MCF 10A (cell line): ENCODE results near the gene ATP2A2. TPM values are rescaled to one million over a fixed set of nuclear protein-coding genes. Genes with fewer than 3 reads are reported as not detected.
A peak's percentile ranks its signal among the peaks of the same experiment; 100 is the strongest.

Experiments
- BruUV-seq: library from RNA; stranded (reverse); fragments of 400-500 nt; replicated peaks from 2 replicates; lab custom pipeline; 2021; lab: Mats Ljungman, UMichigan
- CTCF ChIA-PET: fragments of 300-600 bp; sonication (Branson Sonifier 250); formaldehyde crosslinking; extraction: SDS; loops from one replicate; lab custom pipeline; 2021; ENCODE audit warnings: antibody characterized with exemption, inconsistent platforms; lab: Yijun Ruan, JAX
- POLR2A ChIA-PET: fragments of 300-600, 350-650 bp; sonication (Branson Sonifier 250); formaldehyde crosslinking; extraction: SDS; loops from one replicate; lab custom pipeline; 2020; ENCODE audit warnings: antibody characterized with exemption, inconsistent platforms; lab: Yijun Ruan, JAX
- DNase-seq: peaks from one replicate; pipeline ENCODE4 v3.0.0-alpha.2; 2018; ENCODE audit not compliant: unreplicated experiment
- H3K27ac Mint-ChIP-seq: one replicate; pipeline ENCODE4 v1.8.0; 2022; ENCODE audit warnings: mild to moderate bottlenecking, low read depth, mixed read lengths; ENCODE audit not compliant: unreplicated experiment
- H3K27me3 Mint-ChIP-seq: one replicate; pipeline ENCODE4 v1.8.0; 2022; ENCODE audit warnings: mixed read lengths; ENCODE audit not compliant: insufficient read depth, unreplicated experiment
- H3K36me3 Mint-ChIP-seq: one replicate; pipeline ENCODE4 v1.8.0; 2022; ENCODE audit warnings: mild to moderate bottlenecking, moderate library complexity, mixed read lengths; ENCODE audit not compliant: insufficient read depth, unreplicated experiment
- H3K4me1 Mint-ChIP-seq: one replicate; pipeline ENCODE4 v1.8.0; 2022; ENCODE audit warnings: mixed read lengths; ENCODE audit not compliant: insufficient read depth, unreplicated experiment
- H3K4me3 Mint-ChIP-seq: one replicate; pipeline ENCODE4 v1.8.0; 2022; ENCODE audit warnings: mild to moderate bottlenecking, moderate library complexity, mixed read lengths; ENCODE audit not compliant: unreplicated experiment
- H3K9me3 Mint-ChIP-seq: one replicate; pipeline ENCODE4 v1.8.0; 2022; ENCODE audit warnings: mixed read lengths; ENCODE audit not compliant: unreplicated experiment
- intact Hi-C: fragments of 100-400 bp; cut with micrococcal nuclease; formaldehyde crosslinking; loops from 2 replicates; pipeline ENCODE4 v1.14.1; 2022
- total RNA-seq: library from RNA; stranded (reverse); gene quantifications from 2 replicates; pipeline ENCODE4 v1.2.3, GENCODE V29; 2022
- TF ChIP-seq, protein P1 (sequence below): fragments of 200-600 bp; IDR thresholded peaks from one replicate; pipeline ENCODE4 v1.8.0; 2022; ENCODE audit warnings: antibody characterized with exemption, mild to moderate bottlenecking; ENCODE audit not compliant: unreplicated experiment

Gene ATP2A2
- total RNA-seq, 1 experiment from 2014 or later = 272 TPM

DNA sequence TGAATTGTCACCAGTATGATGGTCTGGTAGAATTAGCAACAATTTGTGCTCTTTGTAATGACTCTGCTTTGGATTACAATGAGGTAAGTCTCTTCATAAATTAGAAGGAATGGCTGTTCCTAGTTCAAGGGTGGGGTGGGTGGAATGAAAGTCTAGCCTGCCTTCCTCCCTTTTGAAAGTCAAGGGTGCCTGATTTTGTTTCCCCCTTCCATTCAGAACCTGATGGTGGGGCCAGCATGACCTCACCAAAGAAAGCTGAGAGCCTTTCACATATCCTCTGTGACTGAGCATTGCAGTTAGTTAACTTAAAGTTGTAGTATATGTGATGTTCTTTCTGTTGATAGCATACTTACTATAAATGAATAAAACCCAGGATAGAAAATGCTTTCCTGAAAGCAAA lies 52.2 kb downstream of the ATP2A2 start:
- TF ChIP-seq, protein P1, sequence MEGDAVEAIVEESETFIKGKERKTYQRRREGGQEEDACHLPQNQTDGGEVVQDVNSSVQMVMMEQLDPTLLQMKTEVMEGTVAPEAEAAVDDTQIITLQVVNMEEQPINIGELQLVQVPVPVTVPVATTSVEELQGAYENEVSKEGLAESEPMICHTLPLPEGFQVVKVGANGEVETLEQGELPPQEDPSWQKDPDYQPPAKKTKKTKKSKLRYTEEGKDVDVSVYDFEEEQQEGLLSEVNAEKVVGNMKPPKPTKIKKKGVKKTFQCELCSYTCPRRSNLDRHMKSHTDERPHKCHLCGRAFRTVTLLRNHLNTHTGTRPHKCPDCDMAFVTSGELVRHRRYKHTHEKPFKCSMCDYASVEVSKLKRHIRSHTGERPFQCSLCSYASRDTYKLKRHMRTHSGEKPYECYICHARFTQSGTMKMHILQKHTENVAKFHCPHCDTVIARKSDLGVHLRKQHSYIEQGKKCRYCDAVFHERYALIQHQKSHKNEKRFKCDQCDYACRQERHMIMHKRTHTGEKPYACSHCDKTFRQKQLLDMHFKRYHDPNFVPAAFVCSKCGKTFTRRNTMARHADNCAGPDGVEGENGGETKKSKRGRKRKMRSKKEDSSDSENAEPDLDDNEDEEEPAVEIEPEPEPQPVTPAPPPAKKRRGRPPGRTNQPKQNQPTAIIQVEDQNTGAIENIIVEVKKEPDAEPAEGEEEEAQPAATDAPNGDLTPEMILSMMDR = no peak
- Mint-ChIP-seq H3K27ac (no peak overlapping the region), H3K4me3 (no peak overlapping the region), H3K27me3 (no peaks in the 10 kb centered on the region), H3K9me3 (no peaks in the 10 kb centered on the region), H3K4me1 (peaks cover 12% of the 10 kb centered on the region), H3K36me3 (peaks cover 95% of the 10 kb centered on the region)
- BruUV-seq = no TSS peak
- intact Hi-C loops = no loop called here
- CTCF ChIA-PET = no interaction called here
- POLR2A ChIA-PET = interaction anchor here (0.6 kb wide), 2 partner anchors 8 to 19 kb away, joined by 3 read pairs; no protein-coding TSS in a partner anchor
- DNase-seq = no peak

DNA sequence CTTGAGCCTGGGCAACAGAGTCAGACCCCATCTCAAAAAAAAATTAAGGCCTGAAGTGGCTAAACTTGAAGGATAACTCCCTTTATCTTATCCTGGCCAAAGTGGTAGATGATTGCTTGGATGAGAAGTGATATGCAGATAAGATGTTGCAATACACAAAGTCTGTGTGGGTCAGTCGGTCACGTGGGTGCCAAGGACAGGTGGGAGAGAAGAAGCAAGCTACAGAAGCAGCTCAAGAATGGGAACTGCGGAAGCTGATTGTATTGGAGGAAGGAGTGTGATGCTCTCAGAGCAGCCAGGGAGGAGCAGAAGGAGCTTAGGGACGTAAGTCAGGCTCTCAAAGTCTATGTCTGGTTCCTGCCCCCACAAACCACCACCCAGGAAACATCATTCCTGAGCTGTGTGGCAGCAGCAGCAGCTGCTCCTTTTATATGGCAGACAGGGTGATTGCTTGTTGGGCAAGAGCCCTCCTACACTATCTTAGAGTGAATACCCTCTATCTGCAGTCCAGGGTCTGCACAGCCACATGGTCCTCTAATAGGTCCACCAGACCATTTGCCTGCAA lies 54.5 kb downstream of the ATP2A2 start:
- TF ChIP-seq, protein P1 = no peak
- Mint-ChIP-seq H3K4me3 (no peak overlapping the region), H3K27me3 (no peaks in the 10 kb centered on the region), H3K36me3 (peaks cover 96% of the 10 kb centered on the region), H3K27ac (no peak overlapping the region), H3K4me1 (peaks cover 24% of the 10 kb centered on the region), H3K9me3 (no peaks in the 10 kb centered on the region)
- POLR2A ChIA-PET = interaction anchor here (1.0 kb wide), 1 partner anchor 23 kb away, joined by 3 read pairs; no protein-coding TSS in a partner anchor
- CTCF ChIA-PET = interaction anchor here (0.6 to 0.8 kb wide), 3 partner anchors 23 to 846 kb away, joined by 3 to 5 read pairs (median 3); no protein-coding TSS in a partner anchor
- intact Hi-C loops = no loop called here
- DNase-seq = no peak
- no TSS peak for BruUV-seq

DNA sequence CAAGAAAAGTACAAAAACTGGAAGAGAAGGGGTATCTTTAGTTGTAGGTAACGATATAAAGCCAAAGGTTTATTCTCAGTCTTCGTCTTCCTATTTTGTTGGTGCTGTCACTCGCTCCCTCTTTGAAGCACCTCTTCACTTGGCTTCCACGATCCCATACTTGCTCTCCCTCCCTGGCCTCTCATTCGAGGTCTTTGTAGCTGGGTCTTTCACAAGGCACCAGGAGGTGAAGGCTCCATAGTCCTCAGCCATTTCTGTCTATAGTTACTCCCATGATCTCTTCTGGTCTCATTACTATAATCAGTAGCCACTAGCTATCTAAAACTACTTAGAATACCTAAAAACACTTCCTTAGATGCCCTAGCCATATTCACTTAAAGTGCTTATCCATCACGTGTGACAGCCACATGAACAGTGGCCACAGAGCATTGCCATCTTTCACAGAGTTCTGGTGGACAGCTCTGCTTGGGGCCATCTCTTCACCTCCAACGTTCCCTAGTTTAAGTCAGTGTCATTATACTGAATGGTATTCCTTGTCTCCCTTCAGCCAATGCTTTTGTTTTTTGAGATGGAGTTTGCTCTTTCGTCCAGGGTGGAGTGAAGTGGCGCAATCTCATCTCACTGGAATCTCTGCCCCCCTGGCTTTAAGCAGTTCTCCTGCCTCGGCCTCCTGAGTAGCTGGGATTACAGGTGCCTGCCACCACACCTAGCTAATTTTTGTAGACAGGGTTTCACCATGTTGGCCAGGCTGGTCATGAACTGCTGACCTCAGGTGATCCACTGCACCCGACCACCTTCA lies 57.1 kb downstream of the ATP2A2 start:
- intact Hi-C loops = loop anchor here (2.0 kb wide), 2 partner anchors 57 to 237 kb away; partner anchors contain the start of gene ATP2A2
- H3K4me3 Mint-ChIP-seq = no peak overlapping the region
- peak overlapping the region; percentile 47 for H3K27ac Mint-ChIP-seq
- H3K27me3 Mint-ChIP-seq = no peaks in the 10 kb centered on the region
- H3K4me1 Mint-ChIP-seq = peaks cover 24% of the 10 kb centered on the region
- ChIA-PET CTCF (interaction anchor here (0.6 to 1.6 kb wide), 6 partner anchors 9 to 1023 kb away, joined by 3 to 4 read pairs (median 3); no protein-coding TSS in a partner anchor), POLR2A (interaction anchor here (0.6 to 1.3 kb wide), 4 partner anchors 13 to 180 kb away, joined by 3 read pairs; no protein-coding TSS in a partner anchor)
- DNase-seq = no peak
- H3K36me3 Mint-ChIP-seq = peaks cover 98% of the 10 kb centered on the region
- BruUV-seq = no TSS peak
- H3K9me3 Mint-ChIP-seq = no peaks in the 10 kb centered on the region
- TF ChIP-seq, protein P1 = no peak

DNA sequence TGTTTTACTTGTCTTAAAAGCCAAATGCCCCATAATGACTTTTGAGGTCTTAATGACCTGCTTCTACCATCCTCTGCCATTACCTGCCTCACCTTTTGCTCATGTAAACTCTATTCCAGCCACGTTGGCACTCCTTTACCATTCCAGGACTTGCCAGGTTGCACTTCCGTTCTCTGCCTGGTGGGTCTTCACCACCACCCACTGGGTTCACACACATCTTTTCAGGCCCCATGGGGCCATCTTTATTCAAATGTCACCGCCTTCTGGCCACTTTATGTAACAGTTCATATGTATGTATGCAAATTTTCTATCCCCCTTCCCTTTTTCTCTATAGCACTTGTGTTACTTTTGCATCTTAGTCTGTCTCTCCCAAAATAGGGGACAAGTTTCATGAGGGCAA lies 57.7 kb downstream of the ATP2A2 start:
- H3K4me3 Mint-ChIP-seq = no peak overlapping the region
- peaks cover 98% of the 10 kb centered on the region for H3K36me3 Mint-ChIP-seq
- no TSS peak for BruUV-seq
- TF ChIP-seq, protein P1 = peak; percentile 9
- no peaks in the 10 kb centered on the region for H3K27me3 Mint-ChIP-seq
- intact Hi-C loops = loop anchor here (2.0 kb wide), 2 partner anchors 58 to 238 kb away; partner anchors contain the start of gene ATP2A2
- CTCF ChIA-PET = interaction anchor here (0.6 to 1.1 kb wide), 3 partner anchors 59 to 1023 kb away, joined by 3 to 4 read pairs (median 3); no protein-coding TSS in a partner anchor
- peaks cover 24% of the 10 kb centered on the region for H3K4me1 Mint-ChIP-seq
- H3K9me3 Mint-ChIP-seq = no peaks in the 10 kb centered on the region
- peak overlapping the region; percentile 47 for H3K27ac Mint-ChIP-seq
- peak; percentile 30 for DNase-seq
- POLR2A ChIA-PET = interaction anchor here (0.7 to 3.3 kb wide), 5 partner anchors 8 to 143 kb away, joined by 3 to 25 read pairs (median 4); no protein-coding TSS in a partner anchor
